ENCODE results near the gene SLC4A5.

DNA sequence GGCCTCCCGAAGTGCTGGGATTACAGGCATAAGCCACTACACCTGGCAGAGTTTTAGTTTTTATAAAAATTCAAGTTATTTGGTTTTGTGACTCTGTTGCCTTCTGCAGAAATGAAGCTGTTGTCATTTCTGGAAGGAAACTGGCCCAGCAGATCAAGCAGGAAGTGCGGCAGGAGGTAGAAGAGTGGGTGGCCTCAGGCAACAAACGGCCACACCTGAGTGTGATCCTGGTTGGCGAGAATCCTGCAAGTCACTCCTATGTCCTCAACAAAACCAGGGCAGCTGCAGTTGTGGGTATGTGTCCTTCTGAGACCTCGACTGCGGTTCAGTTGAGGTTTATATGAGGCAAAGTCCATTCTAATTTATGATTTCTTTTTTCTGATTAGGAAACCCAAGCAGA, 137.6 kb downstream of the SLC4A5 start:
- TF ChIP-seq, protein P1, sequence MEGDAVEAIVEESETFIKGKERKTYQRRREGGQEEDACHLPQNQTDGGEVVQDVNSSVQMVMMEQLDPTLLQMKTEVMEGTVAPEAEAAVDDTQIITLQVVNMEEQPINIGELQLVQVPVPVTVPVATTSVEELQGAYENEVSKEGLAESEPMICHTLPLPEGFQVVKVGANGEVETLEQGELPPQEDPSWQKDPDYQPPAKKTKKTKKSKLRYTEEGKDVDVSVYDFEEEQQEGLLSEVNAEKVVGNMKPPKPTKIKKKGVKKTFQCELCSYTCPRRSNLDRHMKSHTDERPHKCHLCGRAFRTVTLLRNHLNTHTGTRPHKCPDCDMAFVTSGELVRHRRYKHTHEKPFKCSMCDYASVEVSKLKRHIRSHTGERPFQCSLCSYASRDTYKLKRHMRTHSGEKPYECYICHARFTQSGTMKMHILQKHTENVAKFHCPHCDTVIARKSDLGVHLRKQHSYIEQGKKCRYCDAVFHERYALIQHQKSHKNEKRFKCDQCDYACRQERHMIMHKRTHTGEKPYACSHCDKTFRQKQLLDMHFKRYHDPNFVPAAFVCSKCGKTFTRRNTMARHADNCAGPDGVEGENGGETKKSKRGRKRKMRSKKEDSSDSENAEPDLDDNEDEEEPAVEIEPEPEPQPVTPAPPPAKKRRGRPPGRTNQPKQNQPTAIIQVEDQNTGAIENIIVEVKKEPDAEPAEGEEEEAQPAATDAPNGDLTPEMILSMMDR (IDR thresholded peaks at IDR 0.05; ENCODE audit: low read depth, low read length) = no peak
- TF ChIP-seq MYC (IDR thresholded peaks at IDR 0.05; ENCODE audit: low read depth, low read length) = no peak
- no peak for TF ChIP-seq POLR2A (IDR thresholded peaks at IDR 0.05; ENCODE audit: extremely low read depth, insufficient read length)
- TF ChIP-seq, protein P2, sequence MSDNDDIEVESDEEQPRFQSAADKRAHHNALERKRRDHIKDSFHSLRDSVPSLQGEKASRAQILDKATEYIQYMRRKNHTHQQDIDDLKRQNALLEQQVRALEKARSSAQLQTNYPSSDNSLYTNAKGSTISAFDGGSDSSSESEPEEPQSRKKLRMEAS (IDR thresholded peaks at IDR 0.05; ENCODE audit: low read depth, low read length) = no peak

Data from NB4 (cell line).